OCI-LY1 (cell line): ENCODE data around the gene DET1.

Experiments used
- H2AFZ ChIP-seq: fragments of 200-600 bp; sonication (generic), shearing (Covaris generic); 2 replicates; pipeline ENCODE4 v1.6.0; 2014; ENCODE audit warnings: antibody characterized with exemption, mild to moderate bottlenecking, low read length
- H3F3A ChIP-seq: fragments of 200-600 bp; sonication (generic), shearing (Covaris generic); 2 replicates; pipeline ENCODE4 v1.6.0; 2014; ENCODE audit warnings: mild to moderate bottlenecking, antibody characterized with exemption, low read length, moderate library complexity; ENCODE audit not compliant: insufficient read depth
- H3K27ac ChIP-seq: fragments of 200-600 bp; sonication (generic); 2 replicates; pipeline ENCODE4 v1.5.1; 2014; ENCODE audit warnings: low read length, mixed run types, mild to moderate bottlenecking, low read depth; ENCODE audit not compliant: poor library complexity, severe bottlenecking
- H3K27me3 ChIP-seq: fragments of 200-600 bp; sonication (generic); 2 replicates; pipeline ENCODE4 v1.6.0; 2014; ENCODE audit warnings: antibody characterized with exemption, mild to moderate bottlenecking, low read length, moderate library complexity; ENCODE audit not compliant: insufficient read depth
- H3K36me3 ChIP-seq: fragments of 200-600 bp; sonication (generic); 2 replicates; pipeline ENCODE4 v1.6.1; 2014; ENCODE audit warnings: mild to moderate bottlenecking, antibody characterized with exemption, low read length, moderate library complexity, mixed read lengths; ENCODE audit not compliant: insufficient read depth
- H3K4me1 ChIP-seq: fragments of 200-600 bp; sonication (generic); 2 replicates; pipeline ENCODE4 v1.5.1; 2014; ENCODE audit warnings: mild to moderate bottlenecking, low read length, moderate library complexity; ENCODE audit not compliant: insufficient read depth, severe bottlenecking
- H3K4me2 ChIP-seq: fragments of 200-600 bp; sonication (generic), shearing (Covaris generic); 2 replicates; pipeline ENCODE4 v1.6.1; 2014; ENCODE audit warnings: low read length
- H3K4me3 ChIP-seq: fragments of 200-600 bp; sonication (generic); 2 replicates; pipeline ENCODE4 v1.5.1; 2014; ENCODE audit warnings: low read length, low read depth, mild to moderate bottlenecking, mixed read lengths; ENCODE audit not compliant: poor library complexity, severe bottlenecking
- H3K79me2 ChIP-seq: fragments of 200-600 bp; shearing (Covaris generic); 2 replicates; pipeline ENCODE4 v1.6.1; 2016; ENCODE audit warnings: mixed run types, low read length, mixed read lengths; ENCODE audit not compliant: insufficient read depth
- H3K9ac ChIP-seq: fragments of 200-600 bp; sonication (generic), shearing (Covaris generic); 2 replicates; pipeline ENCODE4 v1.6.1; 2014; ENCODE audit warnings: mild to moderate bottlenecking, low read length, mixed read lengths
- H3K9me2 ChIP-seq: fragments of 200-600 bp; sonication (generic), shearing (Covaris generic); 2 replicates; pipeline ENCODE4 v1.6.1; 2014; ENCODE audit warnings: low read depth, mild to moderate bottlenecking, low read length, mixed read lengths
- H3K9me3 ChIP-seq: fragments of 200-600 bp; shearing (Covaris generic); 2 replicates; pipeline ENCODE4 v1.6.1; 2014; ENCODE audit warnings: low read length, mixed read lengths
- H4K20me1 ChIP-seq: fragments of 200-600 bp; sonication (generic), shearing (Covaris generic); 2 replicates; pipeline ENCODE4 v1.6.0; 2016; ENCODE audit warnings: mild to moderate bottlenecking, low read length; ENCODE audit not compliant: insufficient read depth
- CTCF ChIP-seq: fragments of 200-600 bp; sonication (generic), shearing (Covaris generic); IDR thresholded peaks from 2 replicates; pipeline ENCODE4 v1.5.1; 2017; ENCODE audit warnings: mild to moderate bottlenecking, antibody characterized with exemption, low read length, moderate library complexity, mixed read lengths
- EZH2 ChIP-seq: fragments of 200-600 bp; sonication (generic), shearing (Covaris generic); IDR thresholded peaks from 2 replicates; pipeline ENCODE4 v1.8.0; 2017; ENCODE audit warnings: borderline replicate concordance, mixed run types, mild to moderate bottlenecking, antibody characterized with exemption, low read length, moderate library complexity, mixed read lengths

DET1 gene

GRCh38 chr15:88535607-88536313 lies 10.7 kb downstream of the DET1 start:
- Histone ChIP-seq H3K9me3 (no peaks in the 10 kb centered on the region), H3K9ac (no peak overlapping the region)

DNA sequence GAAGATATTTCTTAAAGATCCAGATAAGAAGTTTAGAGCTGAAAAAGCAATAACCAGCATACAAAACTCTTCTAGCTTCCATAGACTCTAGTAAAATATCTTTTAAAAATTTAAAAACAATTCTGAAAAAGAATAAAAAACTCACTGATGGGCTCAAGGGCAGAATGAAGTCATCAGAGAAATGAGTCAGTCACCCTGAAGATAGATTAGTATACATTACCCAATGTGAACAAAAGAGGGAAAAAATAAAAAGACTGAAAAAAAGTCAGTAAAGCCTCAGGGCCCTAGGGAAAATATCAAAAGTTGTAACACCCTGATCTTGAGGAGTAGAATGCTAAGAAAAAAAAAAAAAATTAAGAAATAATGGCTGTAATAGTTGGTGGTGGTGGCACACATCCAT lies 11.4 kb downstream of the DET1 start:
- Histone ChIP-seq H3K9ac (no peak overlapping the region), H3K9me3 (no peaks in the 10 kb centered on the region), H3K79me2 (no peaks in the 10 kb centered on the region), H3K4me1 (no peaks in the 10 kb centered on the region), H3K4me2 (no peak overlapping the region), H3K36me3 (peaks cover 7% of the 10 kb centered on the region; the same call in 1 of the 2 replicates), H3F3A (no peaks in the 10 kb centered on the region), H3K27ac (no peak overlapping the region), H2AFZ (no peak overlapping the region), H3K9me2 (no peaks in the 10 kb centered on the region), H3K4me3 (no peak overlapping the region), H4K20me1 (no peaks in the 10 kb centered on the region), H3K27me3 (no peaks in the 10 kb centered on the region)
- TF ChIP-seq CTCF (no peak), EZH2 (no peak)

More at GRCh38 chr15:88535607-88536313, 10.7 kb downstream of the DET1 start:
- H3K27ac ChIP-seq: no peak overlapping the region
- no peaks in the 10 kb centered on the region for H4K20me1 ChIP-seq
- H3F3A ChIP-seq: no peaks in the 10 kb centered on the region
- H3K79me2 ChIP-seq: no peaks in the 10 kb centered on the region
- no peak overlapping the region for H2AFZ ChIP-seq
- H3K9me2 ChIP-seq: no peaks in the 10 kb centered on the region
- TF ChIP-seq EZH2 (no peak), CTCF (no peak)
- no peaks in the 10 kb centered on the region for H3K27me3 ChIP-seq
- no peak overlapping the region for H3K4me3 ChIP-seq
- no peaks in the 10 kb centered on the region for H3K4me1 ChIP-seq
- H3K4me2 ChIP-seq: no peak overlapping the region
- H3K36me3 ChIP-seq: peaks cover 7% of the 10 kb centered on the region; the same call in 1 of the 2 replicates

DNA sequence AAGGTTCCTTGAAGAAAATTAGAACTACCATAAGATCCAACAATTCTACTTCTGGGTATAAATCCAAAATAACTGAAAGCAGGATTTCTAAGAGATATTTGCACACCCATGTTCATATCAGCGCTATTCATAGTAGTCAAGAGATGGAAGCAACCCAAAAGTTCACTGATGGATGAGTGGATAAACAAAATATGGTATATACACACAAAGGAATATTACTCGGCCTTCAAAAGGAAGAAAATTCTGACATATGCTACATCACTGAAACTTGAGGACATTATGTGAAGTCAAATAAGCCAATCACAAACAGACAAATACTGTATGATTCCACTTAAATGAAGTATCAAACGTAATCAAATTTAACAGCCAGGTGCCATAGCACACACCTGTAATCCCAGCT lies 13.1 kb downstream of the DET1 start:
- no peaks in the 10 kb centered on the region for H3K27me3 ChIP-seq
- no peaks in the 10 kb centered on the region for H4K20me1 ChIP-seq
- TF ChIP-seq CTCF: no peak
- no peak overlapping the region for H3K27ac ChIP-seq
- no peak overlapping the region for H3K9ac ChIP-seq
- H3K36me3 ChIP-seq: peaks cover 7% of the 10 kb centered on the region; the same call in 1 of the 2 replicates
- no peak overlapping the region for H3K4me3 ChIP-seq
- H3K4me2 ChIP-seq: no peak overlapping the region
- no peaks in the 10 kb centered on the region for H3K79me2 ChIP-seq
- H3K9me3 ChIP-seq: no peaks in the 10 kb centered on the region
- H3K4me1 ChIP-seq: no peaks in the 10 kb centered on the region
- no peaks in the 10 kb centered on the region for H3F3A ChIP-seq
- H3K9me2 ChIP-seq: no peaks in the 10 kb centered on the region
- H2AFZ ChIP-seq: no peak overlapping the region
